HG03280 (cell line): Measurements from ENCODE around the gene NPAS3.

ENCODE experiments used
- ATAC-seq: cut with Tn5 transposase; IDR thresholded peaks from one replicate; pipeline ENCODE4 v1.9.1; 2021; ENCODE audit warnings: mild to moderate bottlenecking, moderate library complexity; ENCODE audit not compliant: unreplicated experiment

The NPAS3 gene

DNA sequence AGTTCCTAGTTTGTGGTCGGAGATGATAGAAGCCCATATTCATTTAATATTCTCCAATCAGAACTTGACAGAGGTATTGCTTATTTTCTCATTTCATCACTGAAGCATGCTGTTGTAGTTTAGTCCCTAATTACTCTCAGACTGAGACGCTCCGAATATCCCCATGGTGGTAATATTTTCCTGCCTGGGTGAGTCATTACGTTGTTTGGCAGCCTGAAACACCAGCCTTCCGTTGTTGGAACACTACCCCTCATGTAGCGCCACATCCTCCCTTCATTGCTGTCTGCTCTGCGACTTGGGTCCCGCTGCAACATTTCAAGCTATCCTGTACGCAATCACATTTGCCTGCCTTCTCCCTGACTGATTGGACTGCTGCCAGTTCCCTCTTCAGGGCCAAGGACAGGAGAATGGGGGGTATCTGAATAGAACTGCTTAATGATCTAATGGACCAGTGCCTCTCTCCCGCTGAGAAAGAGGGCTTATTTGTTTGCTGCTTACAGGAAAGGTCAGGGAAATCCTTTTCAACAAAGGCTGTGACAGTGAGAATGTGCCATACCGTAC is 369.1 kb downstream of the NPAS3 start:
- no peak for ATAC-seq

- ATAC-seq, result no peak
Observed at GRCh38 chr14:33309106-33309505, 370.4 kb downstream of the NPAS3 start.

- ATAC-seq, result no peak
Observed at GRCh38 chr14:33315217-33315616, 376.5 kb downstream of the NPAS3 start.

DNA sequence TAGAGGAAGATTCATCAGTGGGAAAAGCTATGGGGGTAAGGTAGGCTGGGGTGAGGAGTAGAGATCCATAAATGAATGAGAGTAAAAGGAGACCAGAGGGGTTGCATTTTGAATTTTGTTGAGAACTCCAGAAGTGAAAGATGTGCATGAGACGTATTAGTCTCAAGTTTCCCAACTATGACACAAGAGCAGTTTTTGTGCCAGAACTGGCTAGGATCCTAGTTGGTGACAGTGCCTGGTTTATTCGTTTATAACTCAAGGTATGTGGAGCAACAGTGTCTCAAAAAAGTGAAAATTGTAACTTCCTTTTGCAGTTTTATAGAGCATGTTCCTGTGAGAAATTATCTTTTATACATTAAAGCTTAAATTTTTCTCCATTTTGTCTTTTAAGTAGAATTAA is 377.0 kb downstream of the NPAS3 start:
- no peak for ATAC-seq

DNA sequence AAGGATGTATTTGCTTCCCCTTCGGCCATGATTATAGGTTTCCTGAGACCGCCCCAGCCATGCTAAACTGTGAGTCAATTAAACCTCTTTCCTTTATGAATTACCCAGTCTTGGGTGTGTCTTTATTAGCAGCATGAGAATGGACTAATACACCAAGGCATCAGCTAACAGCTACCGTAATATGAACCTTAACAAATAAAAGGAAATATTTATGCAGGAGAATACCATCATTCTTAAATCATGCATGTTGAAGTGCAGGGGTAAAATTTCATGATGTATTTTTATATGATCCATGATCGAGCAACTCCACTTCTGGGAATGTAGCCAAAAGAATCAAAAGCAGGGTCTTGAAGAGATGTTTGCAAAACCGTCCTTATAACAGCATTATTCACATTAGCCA is 379.0 kb downstream of the NPAS3 start:
- ATAC-seq, result no peak

DNA sequence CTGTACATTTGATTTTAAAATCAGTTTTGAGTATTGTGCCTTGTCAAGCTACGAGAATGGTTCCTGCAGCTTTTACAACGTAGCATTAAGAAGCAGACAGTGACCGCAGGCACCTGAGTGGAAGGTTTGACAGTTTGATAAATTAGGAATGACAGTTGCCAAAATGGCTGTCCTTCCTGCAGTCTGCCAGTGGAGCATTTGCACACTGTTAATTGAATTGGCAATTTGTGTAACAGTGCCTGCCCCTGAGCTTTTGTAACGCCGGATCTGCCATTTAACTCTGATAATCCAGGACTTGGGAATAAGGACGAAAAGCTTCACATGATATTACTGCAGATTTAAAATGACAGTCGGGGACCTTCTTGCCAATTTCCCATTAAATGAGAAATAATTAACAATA is 385.3 kb downstream of the NPAS3 start:
- no peak for ATAC-seq

- ATAC-seq, result no peak
Observed at GRCh38 chr14:33331176-33331949, 392.7 kb downstream of the NPAS3 start.

DNA sequence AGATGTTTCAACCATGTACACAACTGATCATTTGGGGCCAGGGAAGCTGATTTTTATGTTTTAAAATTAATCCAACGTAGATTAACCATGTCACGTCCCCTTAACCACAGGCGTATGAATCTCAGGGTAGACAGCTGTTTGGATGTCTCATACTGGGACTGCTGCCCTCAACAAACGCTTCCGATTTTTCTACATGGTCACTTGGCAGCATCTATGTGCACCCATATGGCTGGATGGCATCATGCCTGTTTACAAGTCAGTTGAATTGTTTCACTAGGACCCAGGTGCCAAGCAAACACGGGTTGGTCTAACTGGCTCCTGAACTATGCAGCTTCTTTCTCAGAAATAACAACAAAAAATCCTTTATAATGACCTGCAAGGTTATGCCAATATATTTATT is 393.8 kb downstream of the NPAS3 start:
- no peak for ATAC-seq

DNA sequence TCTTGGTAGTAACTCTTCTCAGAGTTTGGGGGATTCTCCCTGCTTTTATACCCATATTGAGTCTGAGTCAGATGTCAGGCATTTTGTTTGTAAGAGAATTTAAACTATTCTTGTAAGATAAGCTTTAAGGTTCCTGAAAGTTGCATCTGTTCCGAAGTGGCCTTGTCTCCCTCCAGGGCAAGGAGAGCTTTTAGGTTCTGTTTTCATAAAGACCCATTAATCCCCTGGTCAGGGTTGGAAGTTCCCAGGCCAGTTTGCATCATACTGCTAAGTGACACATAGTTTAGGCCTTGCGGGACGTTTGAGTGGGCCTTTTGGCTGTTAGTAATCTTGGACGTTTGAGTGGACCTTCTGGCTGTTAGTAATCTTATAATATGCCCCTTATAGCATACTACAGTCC is 396.7 kb downstream of the NPAS3 start:
- no peak for ATAC-seq

DNA sequence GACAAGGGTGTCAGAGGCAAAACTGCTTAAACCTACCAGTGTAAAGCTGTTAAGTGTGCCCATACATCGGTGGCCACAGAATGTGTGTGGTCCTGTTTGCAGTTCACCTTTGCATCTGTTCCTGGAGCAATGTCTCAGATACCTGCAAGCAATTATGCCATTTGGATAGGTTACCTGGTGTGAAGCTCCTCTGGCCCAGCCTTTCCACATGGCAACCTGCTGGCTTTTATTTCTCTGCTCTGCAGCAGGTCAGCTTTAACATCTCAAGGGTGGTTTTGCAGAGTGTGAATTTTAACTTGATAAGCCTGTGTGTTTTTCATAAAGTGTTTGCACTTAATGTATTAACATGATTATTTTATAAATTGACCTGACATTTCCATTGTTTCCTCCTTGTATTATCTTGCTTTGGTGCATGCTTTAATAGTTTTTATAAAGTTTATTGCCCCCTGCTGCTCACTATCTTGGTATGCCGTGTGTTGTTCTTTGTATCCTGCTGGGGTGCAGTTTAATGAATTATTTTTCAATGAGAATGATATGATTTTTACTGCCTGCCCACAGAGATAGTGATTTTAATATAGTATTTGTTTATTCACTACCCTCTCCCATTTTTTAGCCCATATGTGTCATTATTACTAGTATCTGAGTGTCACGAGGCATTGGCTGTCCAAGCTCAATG is 403.8 kb downstream of the NPAS3 start:
- no peak for ATAC-seq

- ATAC-seq, result no peak
Observed at GRCh38 chr14:33343016-33343415, 404.3 kb downstream of the NPAS3 start.

- ATAC-seq, result no peak
Observed at GRCh38 chr14:33347796-33348195, 409.1 kb downstream of the NPAS3 start.

DNA sequence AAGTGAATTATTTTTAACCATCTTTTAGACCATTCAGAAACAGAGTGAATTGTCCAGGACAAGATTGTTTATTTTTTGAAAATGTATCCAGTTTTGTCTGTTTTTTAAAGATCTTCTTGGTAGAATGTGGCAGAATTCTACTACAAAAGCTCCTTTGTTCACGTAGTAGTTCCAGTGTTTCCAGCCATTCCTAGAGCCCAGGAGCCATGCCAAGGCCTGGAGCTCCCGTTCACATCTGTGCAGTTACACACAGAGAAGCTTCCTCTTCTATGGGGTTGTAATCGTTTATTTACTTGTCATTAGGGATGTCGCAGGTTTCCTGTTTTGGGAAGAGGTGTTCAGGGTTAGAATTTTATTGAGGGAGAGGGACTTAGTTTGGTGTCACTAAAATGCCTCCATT is 409.8 kb downstream of the NPAS3 start:
- no peak for ATAC-seq

- ATAC-seq, result no peak
Observed at GRCh38 chr14:33349871-33350270, 411.2 kb downstream of the NPAS3 start.

DNA sequence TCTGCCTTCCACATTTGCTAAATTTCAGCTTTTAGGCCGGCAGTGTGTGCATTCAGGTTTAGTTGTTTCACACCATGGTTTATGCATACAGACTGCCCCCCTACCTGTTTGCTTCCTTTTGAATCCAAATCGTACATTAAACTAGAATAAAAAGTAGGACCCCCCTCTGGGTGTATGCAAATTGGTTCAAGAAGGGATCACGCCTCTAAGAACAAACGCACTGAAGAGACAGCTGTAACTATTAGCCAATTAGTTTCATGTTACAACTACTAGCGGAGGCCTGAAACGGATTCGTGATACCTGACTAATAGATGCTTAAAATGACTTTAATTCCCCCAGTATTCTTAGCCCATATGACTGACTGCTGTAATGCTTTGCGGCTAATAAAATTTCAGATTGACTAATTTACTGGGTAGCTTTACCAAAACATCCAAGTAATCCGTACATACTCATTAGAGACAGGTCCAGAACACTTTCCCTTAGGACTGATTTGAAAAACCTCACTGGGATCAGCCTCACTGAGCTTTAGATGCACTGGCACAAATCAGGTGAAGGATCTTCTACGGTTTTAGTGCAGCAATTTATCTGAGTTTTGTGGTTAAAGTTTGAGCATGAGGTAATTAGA is 411.8 kb downstream of the NPAS3 start:
- ATAC-seq, result no peak

GRCh38 chr14:33352821-33353220 is 414.1 kb downstream of the NPAS3 start:
- ATAC-seq, result no peak

- ATAC-seq, result no peak
Observed at GRCh38 chr14:33356181-33356580, 417.5 kb downstream of the NPAS3 start.

- no peak for ATAC-seq
Observed at GRCh38 chr14:33357225-33358010, 418.7 kb downstream of the NPAS3 start.

GRCh38 chr14:33359288-33359881 is 420.7 kb downstream of the NPAS3 start:
- no peak for ATAC-seq

GRCh38 chr14:33362934-33363333 is 424.3 kb downstream of the NPAS3 start:
- no peak for ATAC-seq

- ATAC-seq, result no peak
Observed at GRCh38 chr14:33363682-33364081, 425.0 kb downstream of the NPAS3 start.
